Measurements from ENCODE around the gene DHPS.
A peak's percentile ranks its signal among the peaks of the same experiment; 100 is the strongest.
"Not testable (repeated sequence)": the region's sequence is repeated elsewhere in the genome, so short reads cannot be mapped to it uniquely, and the experiment has no call there.

DHPS gene

DNA sequence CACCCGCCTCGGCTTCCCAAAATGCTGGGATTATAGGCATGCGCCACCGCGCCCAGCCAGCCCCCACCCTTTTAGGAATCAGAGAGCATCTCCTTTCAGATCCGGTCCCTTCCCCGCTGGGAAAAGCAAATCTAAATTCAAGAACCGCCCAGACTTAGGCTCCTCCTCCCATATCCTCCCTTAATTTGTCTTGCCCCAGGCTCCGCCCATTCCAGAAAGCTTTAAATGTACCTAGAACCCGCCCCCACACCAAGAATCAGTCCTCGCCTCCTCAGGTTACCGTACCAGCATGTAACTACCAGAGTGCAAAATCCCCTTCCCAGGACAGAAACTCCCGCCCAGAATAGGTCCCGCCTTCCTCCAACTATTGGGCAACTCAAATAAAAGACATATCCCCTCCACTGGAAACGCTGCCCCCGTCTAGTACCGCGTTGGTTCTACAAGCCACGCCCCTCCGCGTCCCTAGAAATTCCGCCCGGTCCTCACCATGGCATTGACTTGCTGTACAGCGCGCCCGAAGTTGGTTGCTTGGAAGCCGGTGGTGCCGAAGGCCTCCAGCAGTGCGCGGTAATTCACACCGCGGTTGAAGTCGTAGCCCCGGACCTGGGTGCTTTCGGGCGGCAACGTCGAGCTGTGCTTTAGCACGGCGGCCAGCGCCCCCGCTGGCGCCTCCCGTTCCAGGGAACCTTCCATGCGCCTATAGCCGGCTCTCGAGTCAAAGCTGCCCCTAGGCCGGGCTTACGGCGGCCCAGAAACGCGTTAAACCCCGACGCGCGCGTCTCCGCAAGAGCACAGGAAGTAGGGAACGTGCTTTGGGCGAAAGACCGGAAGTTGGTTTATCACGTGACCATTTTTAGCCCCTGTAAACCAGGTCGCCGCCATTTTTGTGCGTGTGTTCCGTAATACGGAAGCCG, at the start of gene DHPS:
Gene DHPS, minus strand, starts transcription at position 807 of the 914 bp plus-strand sequence. Its CDS starts 114 bp downstream, at position 693.
- H3K4me1 ChIP-seq (ENCODE audit: control insufficient read depth, low read depth, low read length): no peaks in the 10 kb centered on the region
- no peaks in the 10 kb centered on the region for H3K27me3 ChIP-seq (ENCODE audit: control insufficient read depth, insufficient read depth, low read length)
- H3K9me3 ChIP-seq (ENCODE audit: control insufficient read depth, low read depth, low read length): no peaks in the 10 kb centered on the region
- H3K27ac ChIP-seq (ENCODE audit: low read length): peak within 1 kb of the TSS; percentile 83
- H3K9ac ChIP-seq (ENCODE audit: low read length): peak within 1 kb of the TSS; percentile 96
- peak within 1 kb of the TSS; percentile 83 for H3K4me3 ChIP-seq (ENCODE audit: low read length)
- H3K36me3 ChIP-seq (ENCODE audit: control insufficient read depth, low read depth, low read length): peaks cover 31% of the 10 kb centered on the region

DNA sequence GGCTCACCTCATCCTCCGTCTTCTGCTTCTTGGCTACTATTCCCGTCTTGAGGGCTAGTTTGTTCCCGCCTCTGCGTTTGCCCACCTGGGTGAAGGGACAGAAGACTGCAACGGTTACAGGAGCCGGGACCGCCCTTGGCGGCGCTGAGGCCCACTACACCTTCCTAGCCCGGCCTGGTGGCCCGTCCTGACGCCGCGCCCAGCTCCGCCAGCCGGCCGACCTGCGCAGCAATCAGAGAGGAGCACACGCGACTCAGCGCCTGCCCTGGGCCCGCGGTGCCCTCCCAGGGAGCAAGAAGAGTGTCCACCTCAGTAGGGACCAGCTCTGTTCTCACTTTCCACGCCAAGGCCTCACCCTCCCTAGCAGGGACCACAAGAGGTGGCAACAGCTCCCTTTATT, 49.7 kb upstream of the DHPS start:
- no peak overlapping the region for H3K4me3 ChIP-seq (ENCODE audit: low read length)
- no peak overlapping the region for H3K9ac ChIP-seq (ENCODE audit: low read length)
- no peaks in the 10 kb centered on the region for H3K9me3 ChIP-seq (ENCODE audit: control insufficient read depth, low read depth, low read length)
- peaks cover 4% of the 10 kb centered on the region for H3K4me1 ChIP-seq (ENCODE audit: control insufficient read depth, low read depth, low read length)
- H3K27me3 ChIP-seq (ENCODE audit: control insufficient read depth, insufficient read depth, low read length): no peaks in the 10 kb centered on the region
- H3K27ac ChIP-seq (ENCODE audit: low read length): no peak overlapping the region
- peaks cover 21% of the 10 kb centered on the region for H3K36me3 ChIP-seq (ENCODE audit: control insufficient read depth, low read depth, low read length)

- H3K9me3 ChIP-seq (ENCODE audit: control insufficient read depth, low read depth, low read length): no peaks in the 10 kb centered on the region
- H3K9ac ChIP-seq (ENCODE audit: low read length): no peak overlapping the region
- H3K4me3 ChIP-seq (ENCODE audit: low read length): no peak overlapping the region
- peaks cover 21% of the 10 kb centered on the region for H3K36me3 ChIP-seq (ENCODE audit: control insufficient read depth, low read depth, low read length)
- no peak overlapping the region for H3K27ac ChIP-seq (ENCODE audit: low read length)
- H3K27me3 ChIP-seq (ENCODE audit: control insufficient read depth, insufficient read depth, low read length): no peaks in the 10 kb centered on the region
- peaks cover 4% of the 10 kb centered on the region for H3K4me1 ChIP-seq (ENCODE audit: control insufficient read depth, low read depth, low read length)
Measured at GRCh38 chr19:12730064-12730463, 48.4 kb upstream of the DHPS start.

DNA sequence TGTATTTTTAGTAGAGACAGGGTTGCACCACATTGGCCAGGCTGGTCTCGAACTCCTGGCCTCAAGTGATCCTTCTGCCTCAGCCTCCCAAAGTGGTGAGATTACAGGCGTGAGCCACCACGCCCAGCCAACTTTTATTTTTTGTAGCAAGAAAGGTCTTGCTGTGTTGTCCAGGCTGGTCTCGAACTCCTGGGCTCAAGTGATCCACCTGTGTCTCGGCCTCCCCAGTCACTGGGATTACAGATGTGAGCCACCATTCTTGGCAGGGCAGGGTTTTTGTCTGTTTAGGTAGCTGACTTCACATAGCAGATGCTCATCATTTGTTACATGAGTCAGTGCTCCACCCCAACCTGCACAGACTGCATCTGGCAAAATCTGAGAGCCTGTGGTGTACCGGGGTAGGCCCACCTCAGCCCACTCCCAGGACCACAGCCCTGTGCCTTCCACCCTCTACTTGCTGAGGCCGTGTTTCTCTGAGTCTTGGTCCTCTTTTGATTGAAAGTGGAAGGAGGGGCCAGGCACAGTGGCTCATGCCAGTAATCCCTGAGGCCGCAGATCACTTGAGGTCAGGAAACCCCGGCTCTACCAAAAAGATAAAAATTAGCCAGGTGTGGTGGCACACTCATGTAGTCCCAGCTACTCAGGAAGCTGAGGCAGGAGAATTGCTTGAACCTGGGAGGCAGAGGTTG, 46.2 kb upstream of the DHPS start:
- Histone ChIP-seq H3K27me3 (ENCODE audit: control insufficient read depth, insufficient read depth, low read length) (no peaks in the 10 kb centered on the region), H3K9me3 (ENCODE audit: control insufficient read depth, low read depth, low read length) (no peaks in the 10 kb centered on the region), H3K27ac (ENCODE audit: low read length) (no peak overlapping the region), H3K4me1 (ENCODE audit: control insufficient read depth, low read depth, low read length) (no peaks in the 10 kb centered on the region), H3K9ac (ENCODE audit: low read length) (no peak overlapping the region), H3K4me3 (ENCODE audit: low read length) (no peak overlapping the region), H3K36me3 (ENCODE audit: control insufficient read depth, low read depth, low read length) (peaks cover 21% of the 10 kb centered on the region)

DNA sequence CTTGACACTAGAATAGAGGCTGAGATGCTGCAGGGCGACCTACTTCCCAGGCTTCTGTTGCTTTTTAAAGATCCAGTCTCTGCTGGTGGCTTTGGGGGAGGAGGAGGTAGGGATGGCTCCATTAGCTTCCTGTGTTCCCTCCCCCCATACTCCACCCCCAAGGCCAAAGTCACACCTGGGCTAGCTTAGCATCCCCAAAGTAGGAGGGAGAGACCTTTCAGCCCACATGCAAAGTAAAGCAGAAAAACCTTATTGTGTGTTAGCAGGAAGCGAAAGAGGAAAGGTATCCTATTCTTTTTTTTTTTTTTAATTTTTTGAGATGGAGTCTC, 45.3 kb upstream of the DHPS start:
- H3K4me1 ChIP-seq (ENCODE audit: control insufficient read depth, low read depth, low read length): no peaks in the 10 kb centered on the region
- H3K36me3 ChIP-seq (ENCODE audit: control insufficient read depth, low read depth, low read length): peaks cover 21% of the 10 kb centered on the region
- no peak overlapping the region for H3K27ac ChIP-seq (ENCODE audit: low read length)
- H3K27me3 ChIP-seq (ENCODE audit: control insufficient read depth, insufficient read depth, low read length): no peaks in the 10 kb centered on the region
- H3K9ac ChIP-seq (ENCODE audit: low read length): no peak overlapping the region
- no peak overlapping the region for H3K4me3 ChIP-seq (ENCODE audit: low read length)
- no peaks in the 10 kb centered on the region for H3K9me3 ChIP-seq (ENCODE audit: control insufficient read depth, low read depth, low read length)

GRCh38 chr19:12725612-12726011, 43.9 kb upstream of the DHPS start:
- H3K36me3 ChIP-seq (ENCODE audit: control insufficient read depth, low read depth, low read length): peaks cover 17% of the 10 kb centered on the region
- H3K4me1 ChIP-seq (ENCODE audit: control insufficient read depth, low read depth, low read length); H3K4me3 ChIP-seq (ENCODE audit: low read length); H3K9me3 ChIP-seq (ENCODE audit: control insufficient read depth, low read depth, low read length); H3K27me3 ChIP-seq (ENCODE audit: control insufficient read depth, insufficient read depth, low read length); H3K27ac ChIP-seq (ENCODE audit: low read length); H3K9ac ChIP-seq (ENCODE audit: low read length): not testable (repeated sequence)

- Histone ChIP-seq H3K9me3 (ENCODE audit: control insufficient read depth, low read depth, low read length) (no peaks in the 10 kb centered on the region), H3K36me3 (ENCODE audit: control insufficient read depth, low read depth, low read length) (peaks cover 11% of the 10 kb centered on the region), H3K9ac (ENCODE audit: low read length) (peak within 1 kb of the TSS; percentile 97), H3K27ac (ENCODE audit: low read length) (peak within 1 kb of the TSS; percentile 93), H3K27me3 (ENCODE audit: control insufficient read depth, insufficient read depth, low read length) (no peaks in the 10 kb centered on the region), H3K4me1 (ENCODE audit: control insufficient read depth, low read depth, low read length) (no peaks in the 10 kb centered on the region), H3K4me3 (ENCODE audit: low read length) (peak within 1 kb of the TSS; percentile 94)
Measured at GRCh38 chr19:12723641-12724426, 42.2 kb upstream of the DHPS start, which contains the start of gene TNPO2. TSS of gene TNPO2 (minus strand) at chr19:12723932. CDS start at chr19:12720977, 2,955 bp downstream.

DNA sequence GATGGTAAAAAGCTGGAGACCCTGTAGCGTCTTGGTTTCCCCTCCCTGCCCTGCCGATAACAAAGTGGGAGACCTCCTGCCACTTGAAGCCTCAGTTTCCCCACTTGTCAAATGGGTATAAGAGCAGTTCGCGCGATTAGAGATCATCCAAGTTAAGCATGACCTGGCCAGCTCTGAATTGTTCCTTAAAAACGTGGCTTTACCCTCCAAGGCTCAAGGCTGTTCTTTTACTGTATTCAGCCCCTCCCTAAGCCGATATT, 41.6 kb upstream of the DHPS start:
- Histone ChIP-seq H3K36me3 (ENCODE audit: control insufficient read depth, low read depth, low read length) (peaks cover 14% of the 10 kb centered on the region), H3K9me3 (ENCODE audit: control insufficient read depth, low read depth, low read length) (no peaks in the 10 kb centered on the region), H3K27me3 (ENCODE audit: control insufficient read depth, insufficient read depth, low read length) (no peaks in the 10 kb centered on the region)

GRCh38 chr19:12722566-12723380, 41.1 kb upstream of the DHPS start:
- Histone ChIP-seq H3K9me3 (ENCODE audit: control insufficient read depth, low read depth, low read length) (no peaks in the 10 kb centered on the region), H3K27ac (ENCODE audit: low read length) (peak overlapping the region; percentile 93), H3K4me1 (ENCODE audit: control insufficient read depth, low read depth, low read length) (no peaks in the 10 kb centered on the region), H3K4me3 (ENCODE audit: low read length) (peak overlapping the region; percentile 94), H3K9ac (ENCODE audit: low read length) (peak overlapping the region; percentile 97), H3K36me3 (ENCODE audit: control insufficient read depth, low read depth, low read length) (peaks cover 16% of the 10 kb centered on the region), H3K27me3 (ENCODE audit: control insufficient read depth, insufficient read depth, low read length) (no peaks in the 10 kb centered on the region)

More for the DNA sequence above, 41.6 kb upstream of the DHPS start:
- Histone ChIP-seq H3K27ac (ENCODE audit: low read length) (peak overlapping the region; percentile 93), H3K4me1 (ENCODE audit: control insufficient read depth, low read depth, low read length) (no peaks in the 10 kb centered on the region), H3K9ac (ENCODE audit: low read length) (peak overlapping the region; percentile 97), H3K4me3 (ENCODE audit: low read length) (peak overlapping the region; percentile 94)

DNA sequence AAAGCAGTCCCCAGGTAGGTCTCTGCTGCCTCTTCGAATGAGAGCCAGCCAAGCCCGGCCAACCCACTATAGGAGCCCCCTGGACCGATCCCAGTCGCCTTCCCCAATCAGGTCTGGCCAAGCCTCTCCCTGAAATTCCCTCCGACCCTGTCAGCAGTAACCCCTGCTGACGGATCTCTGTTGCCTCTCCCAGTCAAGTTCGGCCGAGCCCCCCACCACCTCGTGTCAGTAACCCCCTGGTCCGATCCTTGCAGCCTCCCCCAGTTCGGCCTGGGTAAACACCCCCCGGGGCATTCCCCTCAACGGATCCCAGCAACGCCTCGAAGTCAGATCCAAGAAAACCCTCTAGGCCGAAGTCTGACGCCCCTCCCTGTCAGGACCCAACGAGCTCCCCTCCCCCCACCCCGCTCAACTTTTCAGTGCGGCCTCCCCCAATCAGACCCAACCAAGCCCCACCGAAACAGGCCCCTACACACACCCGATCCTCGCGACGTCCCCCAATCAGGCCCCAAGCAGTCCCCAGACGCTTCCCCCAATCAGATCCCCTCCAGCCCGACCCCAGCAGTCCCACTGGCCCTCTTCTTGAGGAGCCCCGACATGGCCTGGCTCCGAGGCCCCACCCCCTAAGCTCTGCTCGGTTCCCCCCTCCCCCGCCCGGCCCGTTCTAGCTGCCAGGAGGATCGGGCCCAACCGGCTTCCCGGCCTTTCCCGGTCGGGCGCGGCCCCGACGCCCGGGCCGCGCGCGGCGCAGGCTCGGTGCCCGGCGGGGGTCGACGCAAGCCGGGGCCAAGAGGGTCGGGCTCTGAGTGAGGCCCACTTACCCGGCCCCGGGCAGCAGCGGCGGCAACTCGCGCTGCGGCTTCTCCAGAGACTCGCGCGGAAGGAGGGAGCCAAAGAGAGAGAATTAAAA, 40.2 kb upstream of the DHPS start:
- Histone ChIP-seq H3K36me3 (ENCODE audit: control insufficient read depth, low read depth, low read length) (peaks cover 20% of the 10 kb centered on the region), H3K9me3 (ENCODE audit: control insufficient read depth, low read depth, low read length) (no peaks in the 10 kb centered on the region), H3K27me3 (ENCODE audit: control insufficient read depth, insufficient read depth, low read length) (no peaks in the 10 kb centered on the region), H3K4me1 (ENCODE audit: control insufficient read depth, low read depth, low read length) (no peaks in the 10 kb centered on the region), H3K9ac (ENCODE audit: low read length) (peak overlapping the region; percentile 97), H3K27ac (ENCODE audit: low read length) (peak overlapping the region; percentile 30), H3K4me3 (ENCODE audit: low read length) (peak overlapping the region; percentile 94)
